HL-60/S4 treated with phorbol 12-myristate 13-acetate at 8.2 ng/mL for 4 days and 3 days (cell line): ENCODE results near the gene PLPP3.

Experiments
- in situ Hi-C: fragments of 300-500 bp; cut with MboI; formaldehyde crosslinking; loops from 2 replicates; pipeline ENCODE4 v1.15.0; 2022; ENCODE audit warnings: low sequenced_read_pairs

PLPP3 gene

GRCh38 chr1:56501888-56502287 lies 77.5 kb downstream of the PLPP3 start:
- in situ Hi-C loops, result no loop called here

- in situ Hi-C loops, result no loop called here
Measured at GRCh38 chr1:56501426-56501825, 77.9 kb downstream of the PLPP3 start.

GRCh38 chr1:56496821-56497772 lies 82.3 kb downstream of the PLPP3 start:
- in situ Hi-C loops, result no loop called here

GRCh38 chr1:56496158-56496557 lies 83.2 kb downstream of the PLPP3 start:
- in situ Hi-C loops, result no loop called here

GRCh38 chr1:56495538-56495937 lies 83.8 kb downstream of the PLPP3 start:
- in situ Hi-C loops, result no loop called here

GRCh38 chr1:56494306-56494705 lies 85.1 kb downstream of the PLPP3 start:
- in situ Hi-C loops, result no loop called here

DNA sequence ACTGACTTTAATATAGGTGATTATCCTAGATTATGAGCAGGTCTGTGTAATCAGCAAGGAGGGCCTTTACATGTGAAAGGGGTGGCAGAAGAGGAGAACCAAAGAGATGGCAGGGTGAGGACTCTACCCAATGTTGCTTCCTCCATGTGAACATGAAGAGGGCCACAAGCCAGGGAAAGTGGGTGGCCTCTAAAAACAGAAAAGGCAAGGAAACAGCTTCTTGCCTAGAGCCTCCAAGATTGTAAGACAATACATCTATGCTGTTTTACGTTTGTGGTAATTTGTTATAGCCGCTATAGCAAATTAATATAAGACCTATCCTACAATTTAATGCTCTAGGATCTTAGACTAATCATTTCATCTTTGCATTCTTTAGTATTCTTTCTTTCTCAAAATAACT lies 85.5 kb downstream of the PLPP3 start:
- in situ Hi-C loops, result no loop called here

- in situ Hi-C loops, result no loop called here
Measured at GRCh38 chr1:56491441-56491840, 87.9 kb downstream of the PLPP3 start.

DNA sequence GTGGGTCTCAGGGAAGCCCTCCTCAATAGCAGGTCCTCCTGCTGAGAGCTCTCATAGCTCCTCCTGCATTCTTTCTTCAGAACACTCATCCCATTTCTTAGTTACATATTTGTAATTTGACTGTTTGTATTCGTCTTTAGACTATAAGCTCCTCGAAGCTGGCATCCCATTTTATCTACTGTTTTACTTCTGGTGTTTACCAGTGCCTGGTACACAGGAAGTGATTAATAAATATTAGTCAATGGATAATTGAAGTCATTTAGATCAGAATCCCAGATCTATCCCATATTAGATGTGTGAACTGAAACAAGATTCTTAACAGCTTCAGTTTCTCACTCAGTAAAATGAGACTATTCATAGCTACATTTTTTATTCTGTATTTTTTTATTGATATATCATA lies 88.7 kb downstream of the PLPP3 start:
- in situ Hi-C loops, result no loop called here

- in situ Hi-C loops, result no loop called here
Measured at GRCh38 chr1:56489695-56490094, 89.7 kb downstream of the PLPP3 start.

GRCh38 chr1:56484695-56485094 lies 94.7 kb downstream of the PLPP3 start:
- in situ Hi-C loops, result no loop called here

GRCh38 chr1:56483104-56483503 lies 96.3 kb downstream of the PLPP3 start:
- in situ Hi-C loops, result no loop called here

DNA sequence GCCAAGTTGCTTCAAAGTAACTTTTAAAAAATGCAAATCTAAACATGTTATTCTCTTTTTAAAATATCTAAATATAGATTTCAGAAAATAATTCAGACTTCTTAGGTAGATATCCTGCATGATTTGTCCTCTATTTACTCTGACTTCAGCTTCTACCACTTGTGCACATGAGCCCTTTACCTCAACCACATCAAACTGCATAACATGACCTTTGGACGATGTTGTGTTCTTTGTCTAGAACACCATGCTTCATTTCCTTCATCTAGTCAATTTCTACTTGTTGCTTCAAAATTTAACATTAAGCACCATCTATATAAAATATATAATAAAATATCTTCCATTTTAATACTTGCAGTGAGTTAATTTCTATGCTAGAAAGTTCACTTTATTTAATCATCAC lies 96.9 kb downstream of the PLPP3 start:
- in situ Hi-C loops, result no loop called here

- in situ Hi-C loops, result no loop called here
Measured at GRCh38 chr1:56481140-56481694, 98.1 kb downstream of the PLPP3 start.

DNA sequence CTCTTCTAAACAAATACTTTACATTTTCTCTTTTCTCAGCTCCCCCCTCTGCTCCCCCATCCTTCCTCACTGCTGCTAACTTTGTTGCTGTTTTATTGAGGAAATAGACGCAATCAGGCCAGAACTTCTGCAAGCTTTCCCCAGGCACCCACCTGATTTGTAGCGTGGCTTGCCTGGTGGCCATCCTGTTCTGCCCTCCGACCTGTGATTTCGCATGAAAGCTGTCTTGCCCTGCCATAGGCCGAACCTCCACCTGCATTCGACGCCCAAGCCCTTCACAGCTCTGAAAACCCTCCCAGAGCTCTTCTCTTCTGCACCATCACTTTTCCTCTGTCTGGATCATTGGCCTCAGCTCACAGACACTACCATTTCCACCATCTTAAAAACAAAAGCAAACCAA lies 100.6 kb downstream of the PLPP3 start:
- in situ Hi-C loops, result no loop called here

DNA sequence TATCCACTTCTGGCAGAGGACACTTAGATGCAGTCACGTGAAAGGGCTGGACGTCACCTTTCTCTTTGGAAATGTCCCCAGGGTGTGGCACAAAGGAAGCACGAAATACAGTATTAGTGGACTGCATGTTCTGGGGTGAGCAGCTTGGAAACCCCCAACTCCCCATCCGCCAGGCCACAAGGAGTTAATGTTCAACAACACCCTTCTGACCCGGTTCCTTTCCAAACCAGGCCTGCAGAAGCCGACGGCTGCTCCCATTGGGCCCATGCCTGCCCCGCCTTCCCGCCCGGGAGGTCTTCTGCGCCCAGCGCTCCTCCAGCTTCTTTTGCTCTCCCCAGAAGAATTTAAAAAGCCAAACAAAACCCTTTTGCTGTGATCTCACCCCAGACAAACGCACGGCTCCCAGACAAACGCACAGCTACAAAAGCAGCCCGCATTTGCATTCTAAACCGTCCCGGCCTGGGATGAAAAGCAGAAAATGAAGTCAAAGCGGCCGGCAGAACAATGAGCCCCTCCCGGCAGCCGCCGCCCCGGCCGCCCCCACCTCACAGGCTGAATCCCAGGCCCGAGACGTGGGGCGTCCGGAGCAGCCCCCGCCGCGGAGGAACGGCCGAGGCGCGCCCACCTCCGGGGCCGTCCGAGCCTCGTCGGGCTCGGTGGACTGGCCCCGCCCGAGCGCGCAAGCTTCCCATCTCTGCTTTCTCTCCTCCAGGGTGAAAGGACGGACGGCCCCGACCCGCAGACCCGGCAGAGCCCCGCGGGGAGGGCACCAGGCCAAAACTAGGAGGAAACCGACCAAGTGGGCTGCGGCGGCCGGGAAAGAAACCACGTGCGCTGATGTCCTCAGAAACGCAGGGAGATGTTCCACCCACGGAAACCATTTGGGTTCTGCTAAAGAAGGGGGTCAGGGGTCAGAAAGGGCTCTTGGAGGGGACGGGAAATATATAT lies 101.9 kb downstream of the PLPP3 start:
- in situ Hi-C loops, result no loop called here

- in situ Hi-C loops, result no loop called here
Measured at GRCh38 chr1:56473582-56474270, 105.6 kb downstream of the PLPP3 start.

DNA sequence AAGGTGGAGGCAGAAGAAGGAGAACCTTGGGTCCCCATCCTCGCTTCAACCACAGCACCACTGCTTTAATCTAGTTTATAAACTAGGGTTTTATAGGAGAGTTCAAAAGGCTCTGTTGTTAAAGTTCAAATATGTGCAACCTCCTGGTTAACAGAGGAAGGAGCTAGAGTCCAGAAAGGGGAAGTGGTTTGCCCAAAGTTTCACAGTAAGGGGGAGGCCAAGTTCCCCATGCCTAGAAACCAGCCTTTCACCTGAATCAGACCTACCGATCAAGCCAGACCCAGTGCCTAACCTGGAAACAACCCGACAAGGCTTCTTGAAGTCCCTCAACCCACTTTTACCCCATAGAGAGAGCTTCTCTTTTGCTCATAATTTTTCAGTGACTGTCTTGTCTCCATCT lies 106.5 kb downstream of the PLPP3 start:
- in situ Hi-C loops, result no loop called here

- in situ Hi-C loops, result no loop called here
Measured at GRCh38 chr1:56469640-56470371, 109.6 kb downstream of the PLPP3 start.

GRCh38 chr1:56468518-56468917 lies 110.8 kb downstream of the PLPP3 start:
- in situ Hi-C loops, result no loop called here
